ENCODE measurements around the gene TRIM37.
"Not testable (repeated sequence)": the region's sequence is repeated elsewhere in the genome, so short reads cannot be mapped to it uniquely, and the experiment has no call there.

Gene TRIM37

DNA sequence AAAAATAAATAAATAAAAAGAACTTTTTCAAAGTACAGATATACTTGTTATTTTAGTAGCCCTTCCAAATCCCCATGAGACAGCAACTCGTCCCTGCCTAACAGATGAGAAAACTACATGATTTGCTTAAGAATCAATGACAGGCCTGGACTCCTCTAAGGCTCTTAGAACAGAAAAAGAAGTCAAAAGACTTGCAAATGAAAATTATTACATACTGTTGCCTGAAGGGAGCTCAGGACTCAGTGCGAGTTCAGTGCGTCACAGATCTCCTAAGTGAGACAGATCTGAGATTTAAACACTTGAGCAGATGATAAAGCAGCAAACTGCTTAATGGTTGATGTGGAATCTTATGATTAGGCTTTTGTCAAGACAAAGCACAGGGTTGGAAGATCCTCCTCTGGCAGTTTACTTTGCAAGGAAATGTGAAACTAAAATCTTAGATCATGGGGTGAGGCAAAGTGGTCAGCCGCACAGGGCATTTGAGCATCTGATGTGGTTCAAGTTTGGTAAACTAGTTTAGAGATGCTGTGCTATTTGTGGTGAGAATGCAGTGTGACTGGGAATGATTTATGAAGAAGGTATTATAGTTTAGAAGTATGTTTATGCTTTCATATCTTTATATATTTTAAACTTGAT lies 138.1 kb downstream of the TRIM37 start:
- H3K4me1 ChIP-seq (ENCODE audit: insufficient read depth, low read length): peaks cover 39% of the 10 kb centered on the region
- H3K4me3 ChIP-seq (ENCODE audit: low read length): no peak overlapping the region
- H2AFZ ChIP-seq (ENCODE audit: low read depth, low read length): no peak overlapping the region
- H3K36me3 ChIP-seq (ENCODE audit: insufficient read depth, low read length): no peaks in the 10 kb centered on the region
- no peaks in the 10 kb centered on the region for H3K27me3 ChIP-seq (ENCODE audit: insufficient read depth, low read length)
- H3K9me3 ChIP-seq (ENCODE audit: low read length): no peaks in the 10 kb centered on the region

DNA sequence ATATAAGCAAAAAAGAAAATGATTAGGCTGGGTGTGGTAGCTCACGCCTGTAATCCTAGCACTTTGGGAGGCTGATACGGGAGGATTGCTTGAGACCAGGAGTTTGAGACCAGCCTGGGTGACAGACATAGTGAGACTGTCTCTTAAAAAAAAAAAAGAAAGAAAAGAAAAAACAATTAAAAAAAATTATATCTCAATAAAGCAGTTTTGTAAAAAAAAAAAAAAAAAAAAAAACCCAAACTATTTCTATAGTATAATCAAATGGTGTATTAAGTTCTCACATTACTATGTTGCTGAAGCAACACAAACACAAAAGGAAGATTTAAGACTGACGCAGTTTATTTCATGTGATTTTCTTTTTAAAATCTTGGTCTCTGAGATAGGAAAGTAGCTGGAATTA lies 140.5 kb downstream of the TRIM37 start:
- no peak overlapping the region for H2AFZ ChIP-seq (ENCODE audit: low read depth, low read length)
- H3K27me3 ChIP-seq (ENCODE audit: insufficient read depth, low read length): no peaks in the 10 kb centered on the region
- no peaks in the 10 kb centered on the region for H3K36me3 ChIP-seq (ENCODE audit: insufficient read depth, low read length)
- no peak overlapping the region for H3K4me3 ChIP-seq (ENCODE audit: low read length)
- no peaks in the 10 kb centered on the region for H3K9me3 ChIP-seq (ENCODE audit: low read length)
- peaks cover 32% of the 10 kb centered on the region for H3K4me1 ChIP-seq (ENCODE audit: insufficient read depth, low read length)

DNA sequence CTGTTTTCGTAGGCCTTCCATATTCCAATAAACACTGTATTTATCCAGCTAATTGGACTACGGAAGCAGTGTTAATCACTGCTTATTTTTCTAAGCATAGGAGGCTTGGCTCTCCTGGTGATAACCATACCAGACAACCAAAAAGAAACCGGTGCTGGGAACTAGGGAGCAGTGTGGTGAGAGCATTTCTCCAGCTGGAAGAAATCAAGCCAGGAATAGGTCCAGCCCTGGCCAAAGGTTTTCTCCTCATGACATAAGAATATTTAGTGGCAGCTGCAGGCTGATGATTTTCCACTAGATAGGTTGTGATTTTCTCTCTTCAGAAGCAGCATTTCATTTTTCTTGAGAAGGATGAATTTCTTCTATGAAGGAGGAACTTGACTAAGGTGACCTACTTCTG lies 141.5 kb downstream of the TRIM37 start:
- Histone ChIP-seq H2AFZ (ENCODE audit: low read depth, low read length) (no peak overlapping the region), H3K27me3 (ENCODE audit: insufficient read depth, low read length) (no peaks in the 10 kb centered on the region), H3K4me1 (ENCODE audit: insufficient read depth, low read length) (peaks cover 23% of the 10 kb centered on the region), H3K4me3 (ENCODE audit: low read length) (no peak overlapping the region), H3K36me3 (ENCODE audit: insufficient read depth, low read length) (no peaks in the 10 kb centered on the region), H3K9me3 (ENCODE audit: low read length) (no peaks in the 10 kb centered on the region)

DNA sequence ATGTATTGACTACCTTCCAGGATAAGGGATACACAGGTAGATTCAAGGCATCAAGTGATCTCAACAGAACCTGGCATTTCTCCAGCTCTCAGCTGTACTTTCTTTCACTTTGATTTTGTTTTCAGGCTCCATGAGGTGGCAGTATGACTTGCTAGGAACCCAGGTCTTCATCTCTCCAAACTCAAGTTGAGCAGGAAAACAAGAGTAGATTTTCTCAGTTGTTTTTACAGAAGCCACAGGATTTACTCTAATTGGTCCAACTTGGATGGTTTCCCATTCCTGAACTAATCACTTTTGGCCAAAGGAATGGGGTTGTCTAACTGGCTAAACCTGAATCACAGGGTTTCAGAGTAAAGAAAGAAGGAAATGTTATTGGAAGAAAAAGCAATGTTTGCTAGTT lies 146.6 kb downstream of the TRIM37 start:
- Histone ChIP-seq H3K4me3 (ENCODE audit: low read length) (no peak overlapping the region), H3K36me3 (ENCODE audit: insufficient read depth, low read length) (peaks cover 7% of the 10 kb centered on the region), H2AFZ (ENCODE audit: low read depth, low read length) (no peak overlapping the region), H3K27me3 (ENCODE audit: insufficient read depth, low read length) (no peaks in the 10 kb centered on the region), H3K4me1 (ENCODE audit: insufficient read depth, low read length) (no peaks in the 10 kb centered on the region), H3K9me3 (ENCODE audit: low read length) (no peaks in the 10 kb centered on the region)

DNA sequence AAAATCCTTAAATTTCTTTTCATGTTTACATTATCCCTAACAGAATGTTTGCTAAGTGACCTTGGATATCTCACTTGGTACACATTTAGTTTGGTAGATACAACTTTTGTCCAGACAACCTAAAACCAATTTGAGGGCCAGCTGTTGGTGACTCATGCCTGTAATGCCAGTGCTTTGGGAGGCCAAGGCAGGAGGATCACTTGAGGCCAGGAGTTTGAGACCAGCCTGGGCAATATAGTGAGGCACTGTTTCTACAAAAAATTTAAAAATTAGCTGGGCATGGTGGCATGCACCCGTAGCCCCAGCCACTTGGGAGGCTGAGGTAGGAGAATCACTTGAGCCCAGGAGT lies 149.0 kb downstream of the TRIM37 start:
- H3K4me1 ChIP-seq (ENCODE audit: insufficient read depth, low read length); H3K36me3 ChIP-seq (ENCODE audit: insufficient read depth, low read length); H3K9me3 ChIP-seq (ENCODE audit: low read length); H3K27me3 ChIP-seq (ENCODE audit: insufficient read depth, low read length); H2AFZ ChIP-seq (ENCODE audit: low read depth, low read length); H3K4me3 ChIP-seq (ENCODE audit: low read length): not testable (repeated sequence)

DNA sequence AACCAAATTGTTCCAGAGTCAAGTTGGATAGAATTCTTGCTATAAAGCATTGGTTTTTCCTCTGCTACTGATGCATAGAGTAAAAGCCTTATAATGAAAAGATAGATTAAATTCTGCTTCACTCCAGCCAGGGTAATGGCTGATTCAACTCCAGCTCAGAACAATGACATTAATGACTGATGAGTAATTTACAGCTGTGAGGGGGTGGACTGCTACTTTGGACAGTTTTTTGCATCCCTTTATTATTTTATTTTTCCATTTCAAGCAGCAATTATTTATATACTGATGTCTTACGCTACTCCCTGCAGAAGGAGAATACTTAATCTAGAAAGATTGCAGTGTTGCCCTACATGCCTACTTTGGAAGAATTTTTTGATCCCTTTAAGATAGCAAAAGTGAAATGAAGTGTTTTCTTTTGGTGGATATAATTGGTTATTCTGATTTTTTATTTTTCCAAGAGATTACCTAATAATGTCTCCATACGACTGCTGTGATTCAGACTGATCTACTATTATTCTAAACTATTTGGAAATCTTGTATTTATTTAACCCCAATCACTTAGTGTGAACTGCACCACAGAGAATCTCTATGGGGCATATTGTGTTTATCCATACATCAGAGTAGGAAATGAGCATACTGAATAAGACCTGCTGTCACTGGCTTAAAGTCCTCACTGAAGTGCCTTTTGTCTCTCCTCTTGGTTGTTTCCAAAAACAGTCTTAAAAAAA lies 149.5 kb downstream of the TRIM37 start:
- peaks cover 2% of the 10 kb centered on the region for H3K9me3 ChIP-seq (ENCODE audit: low read length)
- no peak overlapping the region for H2AFZ ChIP-seq (ENCODE audit: low read depth, low read length)
- peaks cover 7% of the 10 kb centered on the region for H3K36me3 ChIP-seq (ENCODE audit: insufficient read depth, low read length)

DNA sequence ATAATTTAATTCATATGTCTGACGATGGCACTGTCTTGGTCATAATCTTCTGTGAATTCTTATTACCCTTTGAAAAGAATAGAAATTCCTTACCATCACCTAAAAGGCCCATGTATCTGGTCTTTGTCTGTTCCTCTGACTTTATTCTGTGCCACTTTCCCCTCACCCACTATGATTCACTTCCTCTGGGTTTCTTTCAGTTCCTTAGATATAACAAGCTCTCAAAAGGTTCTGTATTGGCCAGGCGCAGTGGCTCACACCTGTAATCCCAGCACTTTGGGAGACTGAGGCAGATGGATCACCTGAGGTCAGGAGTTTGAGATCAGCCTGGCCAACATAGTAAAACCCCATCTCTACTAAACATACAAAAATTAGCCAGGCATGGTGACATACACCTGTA lies 152.3 kb downstream of the TRIM37 start:
- not testable (repeated sequence) for H2AFZ ChIP-seq (ENCODE audit: low read depth, low read length); H3K9me3 ChIP-seq (ENCODE audit: low read length)

More for the DNA sequence above, 149.5 kb downstream of the TRIM37 start:
- Histone ChIP-seq H3K4me1 (ENCODE audit: insufficient read depth, low read length) (no peaks in the 10 kb centered on the region), H3K4me3 (ENCODE audit: low read length) (no peak overlapping the region), H3K27me3 (ENCODE audit: insufficient read depth, low read length) (no peaks in the 10 kb centered on the region)

DNA sequence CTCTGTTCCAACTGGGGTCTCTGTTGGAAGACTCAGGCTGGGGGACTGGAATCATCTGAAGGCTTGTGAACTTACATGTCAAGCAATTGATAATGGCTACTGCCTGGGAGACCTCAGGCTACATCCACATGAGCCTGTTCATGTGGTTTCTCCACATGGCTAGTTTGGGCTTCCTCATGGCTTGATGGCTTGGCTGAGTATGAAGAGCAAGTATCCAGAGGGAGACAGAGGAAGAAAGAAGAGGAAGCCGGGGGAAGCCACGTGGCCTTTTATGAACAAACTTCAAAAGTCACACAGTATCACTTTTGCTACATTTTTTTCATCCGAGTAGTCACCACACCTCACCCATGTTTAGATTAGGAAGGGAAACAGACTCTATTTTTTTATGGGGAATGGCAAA lies 158.9 kb downstream of the TRIM37 start:
- Histone ChIP-seq H3K9me3 (ENCODE audit: low read length) (peaks cover 4% of the 10 kb centered on the region), H3K4me1 (ENCODE audit: insufficient read depth, low read length) (no peaks in the 10 kb centered on the region), H3K27me3 (ENCODE audit: insufficient read depth, low read length) (no peaks in the 10 kb centered on the region), H3K4me3 (ENCODE audit: low read length) (no peak overlapping the region), H3K36me3 (ENCODE audit: insufficient read depth, low read length) (no peaks in the 10 kb centered on the region), H2AFZ (ENCODE audit: low read depth, low read length) (no peak overlapping the region)

More for the DNA sequence above, 152.3 kb downstream of the TRIM37 start:
- H3K36me3 ChIP-seq (ENCODE audit: insufficient read depth, low read length); H3K4me1 ChIP-seq (ENCODE audit: insufficient read depth, low read length); H3K27me3 ChIP-seq (ENCODE audit: insufficient read depth, low read length); H3K4me3 ChIP-seq (ENCODE audit: low read length): not testable (repeated sequence)

DNA sequence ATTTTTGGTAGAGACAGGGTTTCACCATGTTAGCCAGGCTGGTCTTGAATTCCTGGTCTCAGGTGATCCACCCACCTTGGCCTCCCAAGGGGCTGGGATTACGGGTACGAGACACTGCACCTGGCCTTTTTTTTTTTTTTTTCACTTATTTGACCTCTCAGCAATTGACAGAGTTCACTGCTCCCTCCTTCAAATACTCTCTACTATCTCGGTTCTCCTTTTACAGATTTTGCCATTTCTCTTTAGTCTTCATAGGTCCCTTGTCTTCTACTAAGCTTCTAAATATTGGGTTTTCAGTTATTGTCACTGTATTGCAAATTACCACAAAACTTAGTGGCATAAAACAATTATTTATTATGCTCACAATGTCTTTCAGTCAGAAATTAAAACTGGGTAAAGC lies 159.3 kb downstream of the TRIM37 start:
- H3K4me1 ChIP-seq (ENCODE audit: insufficient read depth, low read length): no peaks in the 10 kb centered on the region
- no peaks in the 10 kb centered on the region for H3K36me3 ChIP-seq (ENCODE audit: insufficient read depth, low read length)
- H2AFZ ChIP-seq (ENCODE audit: low read depth, low read length): no peak overlapping the region
- peaks cover 4% of the 10 kb centered on the region for H3K9me3 ChIP-seq (ENCODE audit: low read length)
- H3K27me3 ChIP-seq (ENCODE audit: insufficient read depth, low read length): no peaks in the 10 kb centered on the region
- H3K4me3 ChIP-seq (ENCODE audit: low read length): no peak overlapping the region

DNA sequence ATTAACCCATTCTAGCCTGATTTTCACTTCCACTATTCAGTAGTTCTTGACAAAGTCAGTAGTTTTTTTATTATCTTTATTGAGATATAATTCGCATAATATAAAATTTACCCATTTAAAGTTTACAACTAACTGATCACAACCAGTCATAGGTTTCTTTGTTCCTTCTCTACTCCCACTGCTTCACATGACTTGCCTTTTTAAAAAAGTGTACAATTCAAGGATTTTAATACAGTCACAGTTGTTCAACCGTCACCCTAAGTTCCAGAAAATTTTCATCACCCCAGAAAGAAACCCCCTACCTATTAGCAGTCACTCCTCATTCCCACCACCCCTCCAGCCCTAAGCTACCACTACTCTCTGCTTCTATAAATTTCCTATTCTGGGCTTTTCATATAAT lies 162.5 kb downstream of the TRIM37 start:
- Histone ChIP-seq H3K9me3 (ENCODE audit: low read length) (no peaks in the 10 kb centered on the region), H3K27me3 (ENCODE audit: insufficient read depth, low read length) (no peaks in the 10 kb centered on the region), H3K4me3 (ENCODE audit: low read length) (no peak overlapping the region), H3K36me3 (ENCODE audit: insufficient read depth, low read length) (peaks cover 4% of the 10 kb centered on the region), H2AFZ (ENCODE audit: low read depth, low read length) (no peak overlapping the region), H3K4me1 (ENCODE audit: insufficient read depth, low read length) (no peaks in the 10 kb centered on the region)

DNA sequence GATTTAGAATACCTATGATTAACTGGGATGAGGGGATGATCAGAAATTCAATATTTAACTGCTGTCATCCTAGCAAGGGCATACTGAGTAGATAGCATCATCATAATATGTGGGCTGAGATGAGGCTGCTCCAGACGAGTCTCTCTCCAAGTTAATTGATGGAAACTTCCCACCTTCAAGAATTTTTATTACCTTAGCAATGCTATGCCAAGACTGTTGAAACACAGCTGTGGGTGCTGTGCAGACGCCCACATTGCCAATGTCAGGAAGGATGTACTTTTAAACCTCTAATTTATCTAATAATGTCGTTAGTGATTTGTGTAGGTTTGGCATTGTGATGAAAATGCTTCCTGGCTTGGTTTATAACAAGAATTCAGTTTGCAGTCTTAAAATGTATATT lies 170.4 kb downstream of the TRIM37 start:
- H3K4me3 ChIP-seq (ENCODE audit: low read length): no peak overlapping the region
- H3K9me3 ChIP-seq (ENCODE audit: low read length): no peaks in the 10 kb centered on the region
- H2AFZ ChIP-seq (ENCODE audit: low read depth, low read length): no peak overlapping the region
- H3K27me3 ChIP-seq (ENCODE audit: insufficient read depth, low read length): no peaks in the 10 kb centered on the region
- H3K36me3 ChIP-seq (ENCODE audit: insufficient read depth, low read length): peaks cover 7% of the 10 kb centered on the region
- H3K4me1 ChIP-seq (ENCODE audit: insufficient read depth, low read length): no peaks in the 10 kb centered on the region

DNA sequence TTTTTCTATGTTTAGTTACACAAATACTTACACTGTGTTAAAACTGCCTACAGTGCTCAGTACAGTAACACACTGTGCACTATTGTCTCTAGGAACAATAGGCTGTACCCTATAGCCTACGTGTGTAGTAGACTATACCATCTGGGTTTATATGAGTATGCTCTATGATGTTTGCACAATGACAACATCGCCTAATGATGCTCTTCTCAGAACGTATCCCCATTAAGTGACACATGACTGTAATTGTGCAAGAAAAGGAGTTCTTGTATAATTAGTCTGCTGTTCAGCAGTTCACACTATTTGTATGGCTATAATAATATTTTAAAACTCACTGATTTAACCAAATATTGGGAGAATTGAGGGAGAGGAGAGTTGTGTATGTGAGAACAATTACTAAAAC lies 173.7 kb downstream of the TRIM37 start:
- Histone ChIP-seq H3K9me3 (ENCODE audit: low read length) (no peaks in the 10 kb centered on the region), H3K4me3 (ENCODE audit: low read length) (no peak overlapping the region), H2AFZ (ENCODE audit: low read depth, low read length) (no peak overlapping the region), H3K27me3 (ENCODE audit: insufficient read depth, low read length) (no peaks in the 10 kb centered on the region), H3K4me1 (ENCODE audit: insufficient read depth, low read length) (no peaks in the 10 kb centered on the region), H3K36me3 (ENCODE audit: insufficient read depth, low read length) (no peaks in the 10 kb centered on the region)

All from neuron (in vitro differentiated cells).